Measurements from ENCODE around the gene PRKAR2B. TPM values are rescaled to one million over a fixed set of nuclear protein-coding genes. Genes with fewer than 3 reads are reported as not detected.
A peak's percentile ranks its signal among the peaks of the same experiment; 100 is the strongest.
"Not testable (repeated sequence)": the region's sequence is repeated elsewhere in the genome, so short reads cannot be mapped to it uniquely, and the experiment has no call there.

Gene PRKAR2B
- total RNA-seq, 1 experiment from 2014 or later: 22.9 TPM

GRCh38 chr7:107071129-107071528 lies 26.6 kb downstream of the PRKAR2B start:
- DNase-seq: no peak
- no peak overlapping the region for H3K4me3 ChIP-seq (ENCODE audit: insufficient read depth, low read depth, low read length)
- H3K27me3 ChIP-seq (ENCODE audit: control insufficient read depth, insufficient read depth, low read length): no peaks in the 10 kb centered on the region
- H3K36me3 ChIP-seq (replicated peaks; ENCODE audit: control insufficient read depth, insufficient read depth, low read length): no peaks in the 10 kb centered on the region

- no peak for DNase-seq
- H3K27me3 ChIP-seq (ENCODE audit: control insufficient read depth, insufficient read depth, low read length): no peaks in the 10 kb centered on the region
- H3K36me3 ChIP-seq (replicated peaks; ENCODE audit: control insufficient read depth, insufficient read depth, low read length): no peaks in the 10 kb centered on the region
- no peak overlapping the region for H3K4me3 ChIP-seq (ENCODE audit: insufficient read depth, low read depth, low read length)
Observed at GRCh38 chr7:107072133-107072532, 27.6 kb downstream of the PRKAR2B start.

- H3K4me3 ChIP-seq (ENCODE audit: insufficient read depth, low read depth, low read length): no peak overlapping the region
- H3K27me3 ChIP-seq (ENCODE audit: control insufficient read depth, insufficient read depth, low read length): no peaks in the 10 kb centered on the region
- no peak for DNase-seq
- H3K36me3 ChIP-seq (replicated peaks; ENCODE audit: control insufficient read depth, insufficient read depth, low read length): no peaks in the 10 kb centered on the region
Observed at GRCh38 chr7:107075863-107076574, 31.5 kb downstream of the PRKAR2B start.

- no peak overlapping the region for H3K4me3 ChIP-seq (ENCODE audit: insufficient read depth, low read depth, low read length)
- DNase-seq: no peak
- no peaks in the 10 kb centered on the region for H3K27me3 ChIP-seq (ENCODE audit: control insufficient read depth, insufficient read depth, low read length)
- H3K36me3 ChIP-seq (replicated peaks; ENCODE audit: control insufficient read depth, insufficient read depth, low read length): no peaks in the 10 kb centered on the region
Observed at GRCh38 chr7:107076781-107077698, 32.5 kb downstream of the PRKAR2B start.

- no peak for DNase-seq
- Histone ChIP-seq H3K36me3 (replicated peaks; ENCODE audit: control insufficient read depth, insufficient read depth, low read length) (no peaks in the 10 kb centered on the region), H3K27me3 (ENCODE audit: control insufficient read depth, insufficient read depth, low read length) (no peaks in the 10 kb centered on the region), H3K4me3 (ENCODE audit: insufficient read depth, low read depth, low read length) (no peak overlapping the region)
Observed at GRCh38 chr7:107077699-107078516, 33.4 kb downstream of the PRKAR2B start.

GRCh38 chr7:107078517-107078966 lies 34.0 kb downstream of the PRKAR2B start:
- no peaks in the 10 kb centered on the region for H3K27me3 ChIP-seq (ENCODE audit: control insufficient read depth, insufficient read depth, low read length)
- H3K4me3 ChIP-seq (ENCODE audit: insufficient read depth, low read depth, low read length): no peak overlapping the region
- H3K36me3 ChIP-seq (replicated peaks; ENCODE audit: control insufficient read depth, insufficient read depth, low read length): no peaks in the 10 kb centered on the region
- no peak for DNase-seq

GRCh38 chr7:107079212-107079940 lies 34.9 kb downstream of the PRKAR2B start:
- H3K36me3 ChIP-seq (replicated peaks; ENCODE audit: control insufficient read depth, insufficient read depth, low read length): no peaks in the 10 kb centered on the region
- DNase-seq: no peak

GRCh38 chr7:107080099-107080505 lies 35.6 kb downstream of the PRKAR2B start:
- H3K36me3 ChIP-seq (replicated peaks; ENCODE audit: control insufficient read depth, insufficient read depth, low read length): no peaks in the 10 kb centered on the region
- DNase-seq: no peak
- no peak overlapping the region for H3K4me3 ChIP-seq (ENCODE audit: insufficient read depth, low read depth, low read length)
- no peaks in the 10 kb centered on the region for H3K27me3 ChIP-seq (ENCODE audit: control insufficient read depth, insufficient read depth, low read length)

More at GRCh38 chr7:107079212-107079940, 34.9 kb downstream of the PRKAR2B start:
- Histone ChIP-seq H3K4me3 (ENCODE audit: insufficient read depth, low read depth, low read length) (no peak overlapping the region), H3K27me3 (ENCODE audit: control insufficient read depth, insufficient read depth, low read length) (no peaks in the 10 kb centered on the region)

- no peaks in the 10 kb centered on the region for H3K27me3 ChIP-seq (ENCODE audit: control insufficient read depth, insufficient read depth, low read length)
- no peaks in the 10 kb centered on the region for H3K36me3 ChIP-seq (replicated peaks; ENCODE audit: control insufficient read depth, insufficient read depth, low read length)
- no peak for DNase-seq
- no peak overlapping the region for H3K4me3 ChIP-seq (ENCODE audit: insufficient read depth, low read depth, low read length)
Observed at GRCh38 chr7:107080533-107080932, 36.0 kb downstream of the PRKAR2B start.

- no peak for DNase-seq
- no peaks in the 10 kb centered on the region for H3K36me3 ChIP-seq (replicated peaks; ENCODE audit: control insufficient read depth, insufficient read depth, low read length)
Observed at GRCh38 chr7:107085180-107085579, 40.7 kb downstream of the PRKAR2B start.

GRCh38 chr7:107089627-107090026 lies 45.1 kb downstream of the PRKAR2B start:
- H3K36me3 ChIP-seq (replicated peaks; ENCODE audit: control insufficient read depth, insufficient read depth, low read length): no peaks in the 10 kb centered on the region
- H3K27me3 ChIP-seq (ENCODE audit: control insufficient read depth, insufficient read depth, low read length): no peaks in the 10 kb centered on the region
- DNase-seq: no peak
- H3K4me3 ChIP-seq (ENCODE audit: insufficient read depth, low read depth, low read length): no peak overlapping the region

More at GRCh38 chr7:107085180-107085579, 40.7 kb downstream of the PRKAR2B start:
- Histone ChIP-seq H3K4me3 (ENCODE audit: insufficient read depth, low read depth, low read length) (no peak overlapping the region), H3K27me3 (ENCODE audit: control insufficient read depth, insufficient read depth, low read length) (no peaks in the 10 kb centered on the region)

GRCh38 chr7:107090457-107090856 lies 46.0 kb downstream of the PRKAR2B start:
- no peaks in the 10 kb centered on the region for H3K36me3 ChIP-seq (replicated peaks; ENCODE audit: control insufficient read depth, insufficient read depth, low read length)
- no peak overlapping the region for H3K4me3 ChIP-seq (ENCODE audit: insufficient read depth, low read depth, low read length)
- peak; percentile 25 for DNase-seq
- H3K27me3 ChIP-seq (ENCODE audit: control insufficient read depth, insufficient read depth, low read length): no peaks in the 10 kb centered on the region

- DNase-seq: no peak
- Histone ChIP-seq H3K36me3 (replicated peaks; ENCODE audit: control insufficient read depth, insufficient read depth, low read length) (no peaks in the 10 kb centered on the region), H3K27me3 (ENCODE audit: control insufficient read depth, insufficient read depth, low read length) (no peaks in the 10 kb centered on the region), H3K4me3 (ENCODE audit: insufficient read depth, low read depth, low read length) (no peak overlapping the region)
Observed at GRCh38 chr7:107091306-107091705, 46.8 kb downstream of the PRKAR2B start.

GRCh38 chr7:107093671-107094070 lies 49.2 kb downstream of the PRKAR2B start:
- DNase-seq; H3K4me3 ChIP-seq (ENCODE audit: insufficient read depth, low read depth, low read length); H3K36me3 ChIP-seq (replicated peaks; ENCODE audit: control insufficient read depth, insufficient read depth, low read length); H3K27me3 ChIP-seq (ENCODE audit: control insufficient read depth, insufficient read depth, low read length): not testable (repeated sequence)
